ENCODE data around the gene ABCC6.

ABCC6 gene

GRCh38 chr16:16147316-16147999 is 75.8 kb downstream of the ABCC6 start:
- FAIRE-seq (no peak), DNase-seq (ENCODE audit: extremely low spot score, insufficient read length, low read depth) (no peak)

GRCh38 chr16:16146380-16147315 is 76.6 kb downstream of the ABCC6 start:
- DNase-seq (ENCODE audit: extremely low spot score, insufficient read length, low read depth) (no peak), FAIRE-seq (no peak)

- DNase-seq (ENCODE audit: extremely low spot score, insufficient read length, low read depth): no peak
- no peak for FAIRE-seq
Observed at GRCh38 chr16:16145286-16145685, 78.0 kb downstream of the ABCC6 start.

GRCh38 chr16:16144416-16144815 is 78.9 kb downstream of the ABCC6 start:
- FAIRE-seq (no peak), DNase-seq (ENCODE audit: extremely low spot score, insufficient read length, low read depth) (no peak)

DNA sequence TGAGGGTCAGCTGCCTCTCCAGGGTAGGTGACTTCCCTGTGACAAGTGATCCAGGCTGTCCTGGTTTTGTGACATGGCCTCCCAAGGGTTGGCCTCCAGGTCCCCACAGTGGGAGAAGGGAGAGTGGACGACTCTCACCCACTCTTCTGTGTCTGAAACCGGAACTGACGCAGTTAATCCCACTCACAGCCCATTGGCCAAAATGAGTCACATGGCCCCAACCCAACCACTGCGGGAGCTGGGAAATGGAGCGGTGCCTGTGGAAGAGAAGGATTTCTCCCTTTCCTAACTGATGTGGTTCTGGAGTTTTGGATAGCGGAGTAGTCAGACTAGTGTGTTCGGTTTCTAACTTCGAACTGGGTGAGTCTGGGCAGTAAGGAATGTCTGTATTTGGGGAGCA is 79.4 kb downstream of the ABCC6 start:
- DNase-seq (ENCODE audit: extremely low spot score, insufficient read length, low read depth) (no peak), FAIRE-seq (no peak)

DNA sequence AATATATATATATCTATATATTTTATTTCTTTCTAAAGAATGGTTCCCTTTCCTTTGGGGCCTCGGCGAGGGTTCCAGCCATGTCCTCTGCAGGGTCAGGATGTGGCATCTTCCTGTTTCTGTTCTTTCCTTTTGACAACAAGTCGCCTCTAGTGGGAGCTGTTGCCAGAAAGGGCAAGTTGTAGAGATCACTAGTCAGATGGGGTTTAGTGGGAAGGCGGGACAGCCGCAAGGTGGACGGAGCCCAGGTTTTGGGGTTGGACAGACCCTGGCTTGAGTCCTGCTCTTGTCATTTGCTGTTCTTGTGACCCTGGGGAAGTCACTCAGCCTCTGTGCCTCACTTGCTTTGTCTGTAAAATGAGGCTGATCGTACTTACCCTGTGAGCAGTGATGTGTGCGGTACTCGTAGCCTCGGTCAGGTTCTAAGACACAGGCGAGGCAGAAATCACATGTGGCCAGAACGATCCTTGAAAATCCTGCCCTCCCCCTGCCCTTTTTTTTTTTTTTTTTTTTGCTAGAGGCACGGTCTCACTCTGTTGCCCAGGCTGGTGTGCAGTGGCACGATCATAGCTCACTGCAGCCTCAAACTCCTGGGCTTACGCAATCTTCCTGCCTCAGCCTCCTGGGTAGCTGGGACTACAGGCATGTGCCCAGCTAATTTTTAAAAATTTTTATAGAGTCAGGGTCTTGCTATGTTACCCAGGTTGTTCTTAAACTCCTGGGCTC is 80.1 kb downstream of the ABCC6 start:
- DNase-seq (ENCODE audit: extremely low spot score, insufficient read length, low read depth) (no peak), FAIRE-seq (no peak)

DNA sequence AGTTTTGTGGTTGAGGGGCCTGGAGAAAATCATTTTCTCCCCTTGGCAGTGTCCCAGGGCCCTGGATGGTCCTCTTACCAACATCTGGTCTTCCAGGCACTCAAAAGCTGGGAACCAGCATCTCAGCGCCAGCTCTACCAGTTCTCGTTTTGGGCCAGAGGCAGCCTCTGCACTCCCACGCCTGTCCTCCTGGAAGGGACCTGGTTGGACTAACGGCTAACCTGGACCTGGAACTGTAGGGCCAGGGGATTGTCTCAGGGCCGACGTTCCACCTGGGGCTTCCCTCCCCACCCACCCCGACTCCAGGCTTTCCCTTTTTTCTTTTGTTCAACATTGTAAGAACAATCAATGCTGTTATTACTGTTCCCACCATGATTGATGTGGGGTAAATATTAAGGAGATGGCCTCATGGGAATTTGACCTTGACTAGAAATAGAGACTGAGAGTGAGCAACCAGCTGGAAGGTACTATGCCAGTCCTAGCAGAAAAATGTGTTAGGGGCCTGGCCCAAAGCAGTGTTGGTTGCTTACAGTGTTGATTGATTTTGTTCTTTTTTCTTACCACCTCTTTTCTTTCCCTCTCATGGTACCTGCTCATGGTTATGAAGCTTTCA is 81.4 kb downstream of the ABCC6 start:
- DNase-seq (ENCODE audit: extremely low spot score, insufficient read length, low read depth) (no peak), FAIRE-seq (no peak)

GRCh38 chr16:16141141-16141540 is 82.2 kb downstream of the ABCC6 start:
- DNase-seq (ENCODE audit: extremely low spot score, insufficient read length, low read depth) (no peak), FAIRE-seq (no peak)

GRCh38 chr16:16140537-16140936 is 82.8 kb downstream of the ABCC6 start:
- FAIRE-seq (no peak), DNase-seq (ENCODE audit: extremely low spot score, insufficient read length, low read depth) (no peak)

- no peak for FAIRE-seq
- DNase-seq (ENCODE audit: extremely low spot score, insufficient read length, low read depth): no peak
Observed at GRCh38 chr16:16139806-16140205, 83.5 kb downstream of the ABCC6 start.

- DNase-seq (ENCODE audit: extremely low spot score, insufficient read length, low read depth) (no peak), FAIRE-seq (no peak)
Observed at GRCh38 chr16:16139061-16139460, 84.2 kb downstream of the ABCC6 start.

DNA sequence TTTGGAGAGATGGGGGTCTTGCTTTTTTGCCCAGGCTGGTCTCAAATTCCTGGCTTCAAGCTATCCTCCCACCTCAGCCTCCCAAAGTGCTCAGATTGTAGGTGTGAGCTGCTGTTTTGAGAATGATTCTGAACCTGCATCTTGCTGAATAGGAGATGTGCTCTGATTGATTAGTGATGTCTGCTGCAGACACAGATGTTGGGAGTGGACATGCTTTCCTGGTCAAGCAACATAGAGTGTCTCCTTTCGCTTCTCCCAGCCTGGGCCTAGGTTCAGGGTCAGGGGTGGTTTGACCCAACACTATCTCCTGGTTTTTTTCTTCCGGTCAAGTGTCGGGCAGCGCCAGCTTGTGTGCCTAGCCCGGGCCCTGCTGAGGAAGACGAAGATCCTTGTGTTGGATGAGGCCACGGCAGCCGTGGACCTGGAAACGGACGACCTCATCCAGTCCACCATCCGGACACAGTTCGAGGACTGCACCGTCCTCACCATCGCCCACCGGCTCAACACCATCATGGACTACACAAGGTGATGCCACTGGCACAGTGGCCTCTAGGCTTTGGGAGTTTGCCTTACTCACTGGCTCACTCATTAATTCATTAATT is 85.2 kb downstream of the ABCC6 start:
- FAIRE-seq (no peak), DNase-seq (ENCODE audit: extremely low spot score, insufficient read length, low read depth) (no peak)

- FAIRE-seq: no peak
Observed at GRCh38 chr16:16137110-16137509, 86.2 kb downstream of the ABCC6 start.

DNA sequence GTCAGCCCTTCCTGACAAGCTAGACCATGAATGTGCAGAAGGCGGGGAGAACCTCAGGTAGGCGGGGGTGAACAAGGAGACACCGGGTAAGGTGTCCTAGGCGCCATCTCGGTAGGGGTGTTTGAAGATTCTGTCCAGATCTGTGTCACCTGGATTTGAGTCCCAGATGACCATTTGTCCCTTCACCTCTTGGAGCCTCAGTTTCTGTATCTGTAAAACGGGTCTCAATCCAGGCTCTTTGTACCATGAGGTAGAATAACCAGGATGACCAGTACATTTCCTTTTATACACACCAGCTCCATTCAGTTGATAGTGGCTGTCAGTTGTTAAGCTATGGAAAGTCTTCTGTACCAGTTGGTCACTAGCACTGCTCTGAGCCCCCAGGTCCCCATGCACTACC is 86.7 kb downstream of the ABCC6 start:
- DNase-seq (ENCODE audit: extremely low spot score, insufficient read length, low read depth) (no peak), FAIRE-seq (no peak)

More at GRCh38 chr16:16137110-16137509, 86.2 kb downstream of the ABCC6 start:
- no peak for DNase-seq (ENCODE audit: extremely low spot score, insufficient read length, low read depth)

DNA sequence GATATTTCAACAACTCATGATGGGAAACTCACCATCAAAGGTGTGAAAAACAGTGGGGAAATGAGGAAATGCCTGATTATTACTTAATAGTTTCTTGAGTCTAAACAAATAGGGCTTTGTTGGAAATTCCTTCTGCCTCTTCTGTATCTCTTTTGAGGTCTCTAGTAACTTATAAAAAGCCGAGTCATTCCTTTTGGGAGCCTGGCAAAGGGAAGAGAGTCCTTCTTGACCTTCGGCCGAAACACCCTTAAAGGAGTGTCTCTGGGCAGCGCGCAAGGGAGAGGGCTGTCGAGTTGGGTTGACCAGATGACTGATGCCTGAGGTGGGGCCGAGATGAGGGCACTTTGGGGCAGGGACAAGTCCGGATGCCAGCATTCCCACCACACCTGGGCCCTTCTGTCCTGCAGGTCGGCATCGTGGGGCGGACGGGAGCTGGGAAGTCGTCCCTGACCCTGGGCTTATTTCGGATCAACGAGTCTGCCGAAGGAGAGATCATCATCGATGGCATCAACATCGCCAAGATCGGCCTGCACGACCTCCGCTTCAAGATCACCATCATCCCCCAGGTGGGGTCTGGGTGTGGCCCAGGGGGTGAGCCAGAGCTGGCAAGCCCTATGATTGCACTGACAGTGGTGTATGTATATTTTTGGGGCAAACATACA is 89.2 kb downstream of the ABCC6 start:
- FAIRE-seq (no peak), DNase-seq (ENCODE audit: extremely low spot score, insufficient read length, low read depth) (no peak)

DNA sequence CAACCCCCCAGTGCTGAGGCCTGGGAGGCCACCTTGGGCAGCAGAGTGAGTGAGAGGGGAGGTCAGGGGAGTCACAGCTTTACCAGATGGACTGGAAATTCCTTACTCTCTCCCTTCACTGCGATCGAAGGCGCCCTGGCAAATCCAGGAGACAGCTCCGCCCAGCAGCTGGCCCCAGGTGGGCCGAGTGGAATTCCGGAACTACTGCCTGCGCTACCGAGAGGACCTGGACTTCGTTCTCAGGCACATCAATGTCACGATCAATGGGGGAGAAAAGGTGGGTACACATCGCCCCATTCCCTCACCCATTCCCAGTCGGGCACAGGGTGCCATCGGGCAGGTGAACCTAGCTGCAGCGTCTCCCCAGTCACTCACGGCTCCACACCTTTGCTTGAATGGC is 91.6 kb downstream of the ABCC6 start:
- FAIRE-seq: no peak
- DNase-seq (ENCODE audit: extremely low spot score, insufficient read length, low read depth): no peak

DNA sequence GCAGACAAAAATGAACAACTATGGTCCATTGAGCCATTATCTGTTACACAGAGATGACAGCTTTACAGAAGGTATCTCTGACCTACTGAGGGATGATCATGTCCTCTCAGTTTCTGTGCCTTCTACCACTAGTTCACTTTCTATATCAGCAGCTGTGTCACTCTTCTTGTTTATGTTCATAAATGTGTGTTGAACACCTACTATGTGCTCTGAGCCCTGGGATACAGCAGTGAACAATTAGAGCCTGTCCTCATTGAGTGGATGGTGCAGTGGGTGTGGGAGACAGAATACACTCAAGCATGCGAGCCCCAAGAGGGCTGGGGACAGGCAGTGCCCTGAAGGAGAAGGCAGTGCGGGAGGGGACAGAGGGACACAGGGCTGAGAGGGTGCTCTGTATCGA is 92.1 kb downstream of the ABCC6 start:
- FAIRE-seq (no peak), DNase-seq (ENCODE audit: extremely low spot score, insufficient read length, low read depth) (no peak)

DNA sequence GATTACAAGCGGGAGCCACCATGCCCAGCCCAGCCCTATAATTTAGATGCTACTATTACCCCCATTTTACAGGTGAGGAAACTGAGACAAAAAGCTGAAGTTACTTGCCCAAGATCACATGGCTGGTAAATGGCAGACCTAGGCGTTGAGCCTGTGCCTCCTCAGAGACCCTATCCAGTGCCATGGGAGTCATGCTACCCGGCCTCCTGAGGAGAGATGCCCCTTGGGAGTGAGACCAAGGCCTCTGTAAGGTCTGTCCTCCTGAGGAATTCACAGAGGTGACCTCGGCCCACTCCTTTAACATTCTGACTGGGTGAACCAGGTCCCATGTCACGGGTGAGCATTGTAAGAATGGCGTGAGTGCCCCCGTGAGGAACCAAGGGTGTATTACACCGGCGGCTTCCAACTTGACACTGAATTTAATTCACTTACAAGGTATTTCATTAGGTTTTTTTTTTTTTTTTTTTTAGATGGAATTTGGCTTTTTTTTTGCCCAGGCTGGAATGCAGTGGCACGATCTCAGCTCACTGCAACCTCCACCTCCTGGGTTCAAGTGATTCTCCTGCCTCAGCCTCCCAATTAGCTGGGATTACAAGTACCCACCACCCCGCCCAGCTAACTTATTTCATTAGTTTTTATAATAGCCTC is 95.7 kb downstream of the ABCC6 start:
- peak; percentile 64 for DNase-seq (ENCODE audit: extremely low spot score, insufficient read length, low read depth)
- FAIRE-seq: peak; percentile 78

- FAIRE-seq: no peak
Observed at GRCh38 chr16:16126896-16127295, 96.4 kb downstream of the ABCC6 start.

More at GRCh38 chr16:16126896-16127295, 96.4 kb downstream of the ABCC6 start:
- no peak for DNase-seq (ENCODE audit: extremely low spot score, insufficient read length, low read depth)
